ENCODE results near the gene HMG20B.

Gene HMG20B

DNA sequence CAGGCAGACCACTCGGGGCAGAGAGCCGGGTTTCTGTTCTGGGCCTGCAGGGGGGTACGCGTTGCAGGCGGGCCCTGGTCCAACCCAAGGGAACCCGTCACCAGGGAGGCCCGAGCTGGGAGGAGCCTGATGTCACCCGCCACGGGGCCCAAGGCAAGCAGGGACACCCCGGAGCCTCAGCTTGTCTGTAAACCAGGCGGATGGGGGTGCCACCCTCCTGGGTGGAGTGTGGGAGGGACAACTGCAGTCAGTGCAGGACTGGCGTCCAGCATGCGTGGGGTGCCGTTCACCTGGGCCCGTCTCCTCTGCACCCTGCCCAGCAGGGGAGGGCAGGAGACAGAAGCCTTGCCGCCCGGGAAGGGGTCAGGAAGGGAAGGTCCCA is 46.9 kb downstream of the HMG20B start:
- TF ChIP-seq, protein P1, sequence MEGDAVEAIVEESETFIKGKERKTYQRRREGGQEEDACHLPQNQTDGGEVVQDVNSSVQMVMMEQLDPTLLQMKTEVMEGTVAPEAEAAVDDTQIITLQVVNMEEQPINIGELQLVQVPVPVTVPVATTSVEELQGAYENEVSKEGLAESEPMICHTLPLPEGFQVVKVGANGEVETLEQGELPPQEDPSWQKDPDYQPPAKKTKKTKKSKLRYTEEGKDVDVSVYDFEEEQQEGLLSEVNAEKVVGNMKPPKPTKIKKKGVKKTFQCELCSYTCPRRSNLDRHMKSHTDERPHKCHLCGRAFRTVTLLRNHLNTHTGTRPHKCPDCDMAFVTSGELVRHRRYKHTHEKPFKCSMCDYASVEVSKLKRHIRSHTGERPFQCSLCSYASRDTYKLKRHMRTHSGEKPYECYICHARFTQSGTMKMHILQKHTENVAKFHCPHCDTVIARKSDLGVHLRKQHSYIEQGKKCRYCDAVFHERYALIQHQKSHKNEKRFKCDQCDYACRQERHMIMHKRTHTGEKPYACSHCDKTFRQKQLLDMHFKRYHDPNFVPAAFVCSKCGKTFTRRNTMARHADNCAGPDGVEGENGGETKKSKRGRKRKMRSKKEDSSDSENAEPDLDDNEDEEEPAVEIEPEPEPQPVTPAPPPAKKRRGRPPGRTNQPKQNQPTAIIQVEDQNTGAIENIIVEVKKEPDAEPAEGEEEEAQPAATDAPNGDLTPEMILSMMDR (IDR thresholded peaks at IDR 0.05; ENCODE audit: control insufficient read depth, extremely low read depth, insufficient read depth), result no peak
- H3K4me3 ChIP-seq (ENCODE audit: low read depth, low read length), result no peak overlapping the region
- no peak for DNase-seq (ENCODE audit: low read depth)

DNA sequence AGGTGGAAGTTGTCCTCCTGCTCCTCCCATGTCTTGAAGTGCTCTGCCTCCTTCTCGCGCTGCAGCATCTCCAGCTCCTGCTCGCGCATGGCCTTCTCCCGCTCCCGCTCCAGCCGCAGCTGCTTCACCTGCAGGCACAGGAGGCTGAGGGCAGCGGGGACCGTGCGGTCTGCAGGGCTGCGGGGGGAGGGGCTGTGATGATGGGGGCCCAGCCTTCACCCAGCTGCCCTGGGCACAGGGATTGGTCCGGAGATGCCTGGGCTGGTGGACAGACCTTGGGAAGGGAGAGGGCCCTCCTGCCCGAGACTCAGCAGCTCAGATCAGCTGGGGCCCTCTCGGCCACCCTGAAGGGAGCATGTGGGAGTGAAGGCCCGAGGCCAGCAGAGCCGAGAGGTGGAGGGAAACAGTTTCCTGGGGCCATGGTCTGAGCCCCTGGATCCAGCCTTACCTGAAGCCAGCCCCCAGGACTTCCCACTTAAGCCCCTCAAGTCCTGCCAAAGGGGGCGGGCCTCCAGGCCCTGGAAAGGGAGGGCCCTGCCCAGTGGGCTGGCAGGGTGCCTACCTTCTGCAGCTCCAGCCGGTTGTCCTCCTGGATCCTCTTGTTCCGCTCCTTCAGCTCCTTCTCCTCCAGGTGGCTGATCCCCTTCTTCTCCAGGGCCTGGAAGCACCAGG is 47.5 kb downstream of the HMG20B start:
- no peak for DNase-seq (ENCODE audit: low read depth)
- TF ChIP-seq, protein P1 (IDR thresholded peaks at IDR 0.05; ENCODE audit: control insufficient read depth, extremely low read depth, insufficient read depth), result no peak
- H3K4me3 ChIP-seq (ENCODE audit: low read depth, low read length), result no peak overlapping the region

- no peak overlapping the region for H3K4me3 ChIP-seq (ENCODE audit: low read depth, low read length)
- DNase-seq (ENCODE audit: low read depth), result no peak
- TF ChIP-seq, protein P1 (IDR thresholded peaks at IDR 0.05; ENCODE audit: control insufficient read depth, extremely low read depth, insufficient read depth), result no peak
Observed at GRCh38 chr19:3620817-3621547, 48.2 kb downstream of the HMG20B start.

GRCh38 chr19:3621689-3622088 is 48.9 kb downstream of the HMG20B start:
- TF ChIP-seq, protein P1 (IDR thresholded peaks at IDR 0.05; ENCODE audit: control insufficient read depth, extremely low read depth, insufficient read depth), result no peak
- DNase-seq (ENCODE audit: low read depth), result no peak
- no peak overlapping the region for H3K4me3 ChIP-seq (ENCODE audit: low read depth, low read length)

GRCh38 chr19:3622224-3622623 is 49.5 kb downstream of the HMG20B start:
- no peak for DNase-seq (ENCODE audit: low read depth)
- H3K4me3 ChIP-seq (ENCODE audit: low read depth, low read length), result no peak overlapping the region
- TF ChIP-seq, protein P1 (IDR thresholded peaks at IDR 0.05; ENCODE audit: control insufficient read depth, extremely low read depth, insufficient read depth), result no peak

GRCh38 chr19:3623716-3624115 is 51.0 kb downstream of the HMG20B start:
- TF ChIP-seq, protein P1 (IDR thresholded peaks at IDR 0.05; ENCODE audit: control insufficient read depth, extremely low read depth, insufficient read depth), result no peak
- no peak overlapping the region for H3K4me3 ChIP-seq (ENCODE audit: low read depth, low read length)
- no peak for DNase-seq (ENCODE audit: low read depth)
